ENCODE measurements around the gene PFN2. TPM values are rescaled to one million over a fixed set of nuclear protein-coding genes. Genes with fewer than 3 reads are reported as not detected.
"Not testable (repeated sequence)": the region's sequence is repeated elsewhere in the genome, so short reads cannot be mapped to it uniquely, and the experiment has no call there.

PFN2 gene
- polyA plus RNA-seq, 3 donors, result not detected

DNA sequence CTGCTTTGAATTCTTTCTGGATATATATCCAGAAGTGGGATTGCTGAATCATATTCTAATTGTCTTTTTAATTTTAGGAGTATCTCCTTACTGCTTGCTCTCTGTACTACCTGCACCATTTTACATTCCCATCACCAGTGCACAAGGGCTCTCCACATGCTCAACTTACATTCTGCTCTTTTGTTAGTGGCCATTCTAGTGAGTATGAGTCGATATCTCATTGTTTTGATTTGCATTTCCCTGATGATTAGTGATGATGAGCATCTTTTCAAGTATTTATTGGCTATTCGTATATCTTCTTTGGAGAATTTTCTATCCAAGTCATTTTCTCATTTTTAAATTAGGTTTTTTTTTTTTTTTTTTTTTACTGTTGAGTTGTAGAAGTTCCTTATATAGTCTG, 29.5 kb downstream of the PFN2 start:
- peaks cover 91% of the 10 kb centered on the region for H4K20me1 ChIP-seq (ENCODE audit: insufficient read depth, low read length)
- H3K4me1 ChIP-seq (ENCODE audit: control insufficient read depth in 1 of 2, insufficient read depth in 2 of 2, low read length in 2 of 2), result no peaks in the 10 kb centered on the region
- H3K4me2 ChIP-seq (replicated peaks; ENCODE audit: extremely low read depth, low read length, poor library complexity, severe bottlenecking), result no peak overlapping the region
- DNase-seq, result no peak
- H3K9ac ChIP-seq (ENCODE audit: insufficient read depth, low read length, poor library complexity, severe bottlenecking), result no peak overlapping the region
- intact Hi-C loops (cut with micrococcal nuclease), result no loop called here
- no peak overlapping the region for H3K4me3 ChIP-seq (replicated peaks in 1 of 3; ENCODE audit: low read depth in 2 of 3, low read length in 3 of 3)
- Mint-ChIP-seq H3K36me3 (peaks cover 73 to 79% of the 10 kb centered on the region in 2 donors), H3K9me3 (peaks cover 0 to 15% (median 9%) of the 10 kb centered on the region in 7 donors), H3K27me3 (ENCODE audit: low read depth in 3 of 3) (no peaks in the 10 kb centered on the region), H3K4me3 (no peak overlapping the region), H3K27ac (no peak overlapping the region), H3K4me1 (peaks cover 7% of the 10 kb centered on the region)
- TF ChIP-seq, protein P1, sequence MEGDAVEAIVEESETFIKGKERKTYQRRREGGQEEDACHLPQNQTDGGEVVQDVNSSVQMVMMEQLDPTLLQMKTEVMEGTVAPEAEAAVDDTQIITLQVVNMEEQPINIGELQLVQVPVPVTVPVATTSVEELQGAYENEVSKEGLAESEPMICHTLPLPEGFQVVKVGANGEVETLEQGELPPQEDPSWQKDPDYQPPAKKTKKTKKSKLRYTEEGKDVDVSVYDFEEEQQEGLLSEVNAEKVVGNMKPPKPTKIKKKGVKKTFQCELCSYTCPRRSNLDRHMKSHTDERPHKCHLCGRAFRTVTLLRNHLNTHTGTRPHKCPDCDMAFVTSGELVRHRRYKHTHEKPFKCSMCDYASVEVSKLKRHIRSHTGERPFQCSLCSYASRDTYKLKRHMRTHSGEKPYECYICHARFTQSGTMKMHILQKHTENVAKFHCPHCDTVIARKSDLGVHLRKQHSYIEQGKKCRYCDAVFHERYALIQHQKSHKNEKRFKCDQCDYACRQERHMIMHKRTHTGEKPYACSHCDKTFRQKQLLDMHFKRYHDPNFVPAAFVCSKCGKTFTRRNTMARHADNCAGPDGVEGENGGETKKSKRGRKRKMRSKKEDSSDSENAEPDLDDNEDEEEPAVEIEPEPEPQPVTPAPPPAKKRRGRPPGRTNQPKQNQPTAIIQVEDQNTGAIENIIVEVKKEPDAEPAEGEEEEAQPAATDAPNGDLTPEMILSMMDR (IDR thresholded peaks at IDR 0.05), result no peak
- H3K9me3 ChIP-seq (replicated peaks in 1 of 2; ENCODE audit: control insufficient read depth in 1 of 2, insufficient read depth in 1 of 2, low read length in 2 of 2), result no peaks in the 10 kb centered on the region
- no peak overlapping the region for H2AFZ ChIP-seq (ENCODE audit: insufficient read depth, low read depth, low read length, poor library complexity, severe bottlenecking)
- no peaks in the 10 kb centered on the region for H3K27me3 ChIP-seq (ENCODE audit: control insufficient read depth in 2 of 2, insufficient read depth in 2 of 2, low read length in 2 of 2)
- no peak overlapping the region for H3K27ac ChIP-seq (ENCODE audit: low read depth in 1 of 2, low read length in 2 of 2)
- H3K79me2 ChIP-seq (ENCODE audit: insufficient read depth, low read length), result peaks cover 14% of the 10 kb centered on the region
- WGBS (ENCODE audit: insufficient coverage), result no CpG with 5 or more reads among the region's 2 CpGs
- H3K36me3 ChIP-seq (replicated peaks in 1 of 2; ENCODE audit: control insufficient read depth in 1 of 2, insufficient read depth in 2 of 2, low read length in 2 of 2), result peaks cover 13 to 61% of the 10 kb centered on the region in 2 donors

DNA sequence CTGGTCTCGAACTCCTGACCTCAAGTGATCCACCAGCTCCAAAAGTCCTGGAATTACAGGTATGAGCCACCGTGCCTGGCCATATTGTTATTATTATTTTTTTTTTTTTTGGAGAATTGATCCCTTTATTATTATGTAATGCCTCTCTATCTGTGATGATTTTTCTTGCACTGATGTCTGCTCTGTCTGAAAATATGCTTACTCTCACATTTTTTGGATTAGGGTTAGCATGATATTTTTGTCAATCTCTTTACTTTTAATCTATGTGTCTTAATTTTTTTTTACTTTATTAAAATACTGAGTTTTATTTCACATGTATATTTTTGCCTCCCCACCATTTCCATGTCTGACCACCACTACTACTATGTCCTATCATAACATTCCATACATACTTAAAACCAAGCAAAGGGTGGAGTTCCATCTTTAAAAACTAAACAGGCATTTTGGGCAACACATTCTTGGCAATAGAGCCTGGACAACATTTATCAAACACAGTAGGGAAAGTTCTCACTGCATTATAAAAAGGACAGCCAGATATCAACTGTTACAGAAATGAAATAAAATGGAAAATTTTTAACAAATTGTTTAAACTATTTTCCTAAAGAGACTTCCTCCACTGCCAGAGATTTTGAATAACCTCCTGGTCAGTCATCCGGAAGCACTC, 32.2 kb downstream of the PFN2 start:
- H3K9ac ChIP-seq (ENCODE audit: insufficient read depth, low read length, poor library complexity, severe bottlenecking); H3K4me1 ChIP-seq (ENCODE audit: control insufficient read depth in 1 of 2, insufficient read depth in 2 of 2, low read length in 2 of 2); H3K27me3 Mint-ChIP-seq (ENCODE audit: low read depth in 3 of 3); H3K27ac ChIP-seq (ENCODE audit: low read depth in 1 of 2, low read length in 2 of 2); H2AFZ ChIP-seq (ENCODE audit: insufficient read depth, low read depth, low read length, poor library complexity, severe bottlenecking); H3K27ac Mint-ChIP-seq; H3K4me2 ChIP-seq (replicated peaks; ENCODE audit: extremely low read depth, low read length, poor library complexity, severe bottlenecking); H3K4me3 Mint-ChIP-seq; H3K9me3 Mint-ChIP-seq; H3K4me3 ChIP-seq (replicated peaks in 1 of 3; ENCODE audit: low read depth in 2 of 3, low read length in 3 of 3); DNase-seq; H3K27me3 ChIP-seq (ENCODE audit: control insufficient read depth in 2 of 2, insufficient read depth in 2 of 2, low read length in 2 of 2); H3K9me3 ChIP-seq (replicated peaks in 1 of 2; ENCODE audit: control insufficient read depth in 1 of 2, insufficient read depth in 1 of 2, low read length in 2 of 2); intact Hi-C loops (cut with micrococcal nuclease): not testable (repeated sequence)
- H3K79me2 ChIP-seq (ENCODE audit: insufficient read depth, low read length), result peaks cover 22% of the 10 kb centered on the region
- peaks cover 16 to 66% of the 10 kb centered on the region in 2 donors for H3K36me3 ChIP-seq (replicated peaks in 1 of 2; ENCODE audit: control insufficient read depth in 1 of 2, insufficient read depth in 2 of 2, low read length in 2 of 2)
- peaks cover 98% of the 10 kb centered on the region for H4K20me1 ChIP-seq (ENCODE audit: insufficient read depth, low read length)
- Mint-ChIP-seq H3K4me1 (peaks cover 18% of the 10 kb centered on the region), H3K36me3 (peaks cover 66 to 78% of the 10 kb centered on the region in 2 donors)
- WGBS (ENCODE audit: insufficient coverage), result no CpG with 5 or more reads among the region's 3 CpGs
